IgD-negative memory B cell (primary cell): ENCODE results near the gene ZNF521. TPM values are rescaled to one million over a fixed set of nuclear protein-coding genes. Genes with fewer than 3 reads are reported as not detected.
A peak's percentile ranks its signal among the peaks of the same experiment; 100 is the strongest.

Experiments
- H3K27ac Mint-ChIP-seq, 3 donors: one replicate each; pipeline ENCODE4 v1.8.0; 2020 to 2022; ENCODE audit warnings: mild to moderate bottlenecking in 3 of 3, mixed read lengths in 3 of 3, moderate library complexity in 1 of 3
- H3K27me3 Mint-ChIP-seq: one replicate; pipeline ENCODE4 v1.8.0; 2021; ENCODE audit warnings: mixed read lengths
- H3K36me3 Mint-ChIP-seq: one replicate; pipeline ENCODE4 v1.8.0; 2020; ENCODE audit warnings: mild to moderate bottlenecking, mixed read lengths
- H3K4me1 Mint-ChIP-seq, 3 donors: one replicate each; pipeline ENCODE4 v1.8.0; 2020 to 2022; ENCODE audit warnings: mixed read lengths in 3 of 3, mild to moderate bottlenecking in 1 of 3
- H3K4me3 Mint-ChIP-seq, 4 donors: one replicate each; pipeline ENCODE4 v1.8.0; 2020 to 2022; ENCODE audit warnings: mild to moderate bottlenecking in 4 of 4, mixed read lengths in 4 of 4, moderate library complexity in 3 of 4
- H3K9me3 Mint-ChIP-seq, 3 donors: one replicate each; pipeline ENCODE4 v1.8.0; 2020 to 2021; ENCODE audit warnings: mixed read lengths in 3 of 3, mild to moderate bottlenecking in 1 of 3
- polyA plus RNA-seq: library from polyadenylated mRNA; unstranded; fragments of 300-500 nt; fragmentation: Illumina TruSeq; gene quantifications from one replicate; pipeline ENCODE4 v1.2.3, GENCODE V29; 2021

ZNF521 gene
- polyA plus RNA-seq, 1 donor from 2014 or later: not detected

- Mint-ChIP-seq H3K4me1 (no peaks in the 10 kb centered on the region), H3K9me3 (peaks cover 0 to 3% (median 0%) of the 10 kb centered on the region in 3 donors), H3K36me3 (no peaks in the 10 kb centered on the region), H3K4me3 (no peak overlapping the region), H3K27ac (no peak overlapping the region), H3K27me3 (no peaks in the 10 kb centered on the region)
Observed at GRCh38 chr18:25288340-25288938, 63.5 kb downstream of the ZNF521 start.

GRCh38 chr18:25287106-25287505 lies 64.9 kb downstream of the ZNF521 start:
- H3K27me3 Mint-ChIP-seq: peaks cover 2% of the 10 kb centered on the region
- no peak overlapping the region for H3K27ac Mint-ChIP-seq
- H3K4me1 Mint-ChIP-seq: no peaks in the 10 kb centered on the region
- no peaks in the 10 kb centered on the region for H3K36me3 Mint-ChIP-seq
- no peak overlapping the region for H3K4me3 Mint-ChIP-seq
- H3K9me3 Mint-ChIP-seq: no peaks in the 10 kb centered on the region

- H3K4me1 Mint-ChIP-seq: no peaks in the 10 kb centered on the region
- no peak overlapping the region for H3K4me3 Mint-ChIP-seq
- H3K9me3 Mint-ChIP-seq: peaks cover 0 to 2% (median 0%) of the 10 kb centered on the region in 3 donors
- no peak overlapping the region for H3K27ac Mint-ChIP-seq
- H3K36me3 Mint-ChIP-seq: peaks cover 1% of the 10 kb centered on the region
- peaks cover 6% of the 10 kb centered on the region for H3K27me3 Mint-ChIP-seq
Observed at GRCh38 chr18:25284861-25285550, 67.0 kb downstream of the ZNF521 start.

GRCh38 chr18:25284281-25284680 lies 67.7 kb downstream of the ZNF521 start:
- H3K4me3 Mint-ChIP-seq: no peak overlapping the region
- H3K27ac Mint-ChIP-seq: no peak overlapping the region
- no peaks in the 10 kb centered on the region for H3K4me1 Mint-ChIP-seq
- H3K27me3 Mint-ChIP-seq: peaks cover 6% of the 10 kb centered on the region
- H3K36me3 Mint-ChIP-seq: peaks cover 1% of the 10 kb centered on the region
- peaks cover 0 to 2% (median 0%) of the 10 kb centered on the region in 3 donors for H3K9me3 Mint-ChIP-seq

- Mint-ChIP-seq H3K4me1 (no peaks in the 10 kb centered on the region), H3K27ac (no peak overlapping the region), H3K27me3 (peaks cover 6% of the 10 kb centered on the region), H3K9me3 (peaks cover 0 to 2% (median 0%) of the 10 kb centered on the region in 3 donors), H3K36me3 (peaks cover 1% of the 10 kb centered on the region), H3K4me3 (no peak overlapping the region)
Observed at GRCh38 chr18:25283781-25284180, 68.2 kb downstream of the ZNF521 start.

GRCh38 chr18:25282896-25283703 lies 68.9 kb downstream of the ZNF521 start:
- Mint-ChIP-seq H3K36me3 (peaks cover 1% of the 10 kb centered on the region), H3K27me3 (peaks cover 6% of the 10 kb centered on the region), H3K4me1 (no peaks in the 10 kb centered on the region), H3K9me3 (peaks cover 0 to 2% (median 0%) of the 10 kb centered on the region in 3 donors), H3K4me3 (no peak overlapping the region), H3K27ac (no peak overlapping the region)

- Mint-ChIP-seq H3K9me3 (peaks cover 0 to 2% (median 0%) of the 10 kb centered on the region in 3 donors), H3K27me3 (peaks cover 6% of the 10 kb centered on the region), H3K4me1 (no peaks in the 10 kb centered on the region), H3K4me3 (no peak overlapping the region), H3K36me3 (peaks cover 1% of the 10 kb centered on the region), H3K27ac (no peak overlapping the region)
Observed at GRCh38 chr18:25282282-25282681, 69.7 kb downstream of the ZNF521 start.

- Mint-ChIP-seq H3K27ac (no peak overlapping the region), H3K27me3 (peaks cover 6% of the 10 kb centered on the region), H3K4me1 (no peaks in the 10 kb centered on the region), H3K9me3 (peaks cover 0 to 2% (median 0%) of the 10 kb centered on the region in 3 donors), H3K36me3 (peaks cover 1% of the 10 kb centered on the region), H3K4me3 (peak overlapping the region in 1 of 4 donors; percentile 54)
Observed at GRCh38 chr18:25281556-25281955, 70.4 kb downstream of the ZNF521 start.

- Mint-ChIP-seq H3K27me3 (peaks cover 6% of the 10 kb centered on the region), H3K27ac (no peak overlapping the region), H3K4me3 (no peak overlapping the region), H3K36me3 (peaks cover 1% of the 10 kb centered on the region), H3K4me1 (no peaks in the 10 kb centered on the region), H3K9me3 (peaks cover 0 to 2% (median 0%) of the 10 kb centered on the region in 3 donors)
Observed at GRCh38 chr18:25279961-25280360, 72.0 kb downstream of the ZNF521 start.

GRCh38 chr18:25279556-25279955 lies 72.4 kb downstream of the ZNF521 start:
- H3K9me3 Mint-ChIP-seq: peaks cover 0 to 2% (median 0%) of the 10 kb centered on the region in 3 donors
- peaks cover 6% of the 10 kb centered on the region for H3K27me3 Mint-ChIP-seq

GRCh38 chr18:25279133-25279532 lies 72.8 kb downstream of the ZNF521 start:
- Mint-ChIP-seq H3K36me3 (peaks cover 1% of the 10 kb centered on the region), H3K27me3 (peaks cover 6% of the 10 kb centered on the region), H3K4me3 (no peak overlapping the region), H3K4me1 (no peaks in the 10 kb centered on the region), H3K27ac (no peak overlapping the region), H3K9me3 (peaks cover 0 to 2% (median 0%) of the 10 kb centered on the region in 3 donors)

More at GRCh38 chr18:25279556-25279955, 72.4 kb downstream of the ZNF521 start:
- Mint-ChIP-seq H3K27ac (no peak overlapping the region), H3K36me3 (peaks cover 1% of the 10 kb centered on the region), H3K4me1 (no peaks in the 10 kb centered on the region), H3K4me3 (no peak overlapping the region)

- Mint-ChIP-seq H3K27ac (no peak overlapping the region), H3K4me1 (no peaks in the 10 kb centered on the region), H3K36me3 (peaks cover 1% of the 10 kb centered on the region), H3K4me3 (no peak overlapping the region), H3K27me3 (peaks cover 6% of the 10 kb centered on the region), H3K9me3 (peaks cover 0 to 2% (median 0%) of the 10 kb centered on the region in 3 donors)
Observed at GRCh38 chr18:25278394-25278793, 73.6 kb downstream of the ZNF521 start.

GRCh38 chr18:25275412-25276001 lies 76.5 kb downstream of the ZNF521 start:
- no peaks in the 10 kb centered on the region for H3K27me3 Mint-ChIP-seq
- no peak overlapping the region for H3K4me3 Mint-ChIP-seq
- H3K4me1 Mint-ChIP-seq: no peaks in the 10 kb centered on the region
- no peak overlapping the region for H3K27ac Mint-ChIP-seq
- H3K36me3 Mint-ChIP-seq: no peaks in the 10 kb centered on the region
- H3K9me3 Mint-ChIP-seq: peaks cover 0 to 3% (median 0%) of the 10 kb centered on the region in 3 donors

GRCh38 chr18:25274926-25275325 lies 77.0 kb downstream of the ZNF521 start:
- no peak overlapping the region for H3K4me3 Mint-ChIP-seq
- no peaks in the 10 kb centered on the region for H3K27me3 Mint-ChIP-seq
- H3K9me3 Mint-ChIP-seq: peaks cover 0 to 3% (median 0%) of the 10 kb centered on the region in 3 donors
- H3K36me3 Mint-ChIP-seq: no peaks in the 10 kb centered on the region
- H3K4me1 Mint-ChIP-seq: no peaks in the 10 kb centered on the region
- no peak overlapping the region for H3K27ac Mint-ChIP-seq
